Astrocyte (in vitro differentiated cells and primary cell): Measurements from ENCODE around the gene ACSM6.

Experiments
- CTCF ChIP-seq: IDR thresholded peaks from 2 replicates; pipeline ENCODE4 v1.5.1; 2011; ENCODE audit warnings: low read depth, mild to moderate bottlenecking, inconsistent platforms, low read length, moderate library complexity; ENCODE audit not compliant: insufficient read depth
- EZH2 ChIP-seq: IDR thresholded peaks from 2 replicates; pipeline ENCODE4 v1.6.1; 2012; ENCODE audit warnings: mild to moderate bottlenecking, low read length, inconsistent platforms; ENCODE audit not compliant: insufficient read depth

GRCh38 chr10:95263864-95264226 lies 69.8 kb downstream of the ACSM6 start:
- TF ChIP-seq CTCF, result no peak
- no peak for TF ChIP-seq EZH2
